Endodermal cell (in vitro differentiated cells): ENCODE results near the gene PCAT7. TPM values are rescaled to one million over a fixed set of nuclear protein-coding genes. Genes with fewer than 3 reads are reported as not detected.
A peak's percentile ranks its signal among the peaks of the same experiment; 100 is the strongest.
"Not testable (repeated sequence)": the region's sequence is repeated elsewhere in the genome, so short reads cannot be mapped to it uniquely, and the experiment has no call there.

Experiments used
- DNase-seq: peaks from one replicate; pipeline ENCODE4 v3.0.0-alpha.2; 2017
- H3K27ac ChIP-seq: 2 replicates; pipeline ENCODE4 v1.5.1; 2013; ENCODE audit warnings: mild to moderate bottlenecking, low read depth, low read length, moderate library complexity
- H3K27me3 ChIP-seq: 2 replicates; pipeline ENCODE4 v1.6.1; 2013; ENCODE audit warnings: mild to moderate bottlenecking, low read length, moderate library complexity; ENCODE audit not compliant: insufficient read depth, control insufficient read depth, poor library complexity, severe bottlenecking
- H3K36me3 ChIP-seq: 2 replicates; pipeline ENCODE4 v1.7.0; 2013; ENCODE audit warnings: mild to moderate bottlenecking, low read length, moderate library complexity; ENCODE audit not compliant: control insufficient read depth, insufficient read depth
- H3K4me1 ChIP-seq: one replicate; pipeline ENCODE4 v1.7.0; 2013; ENCODE audit warnings: low read length; ENCODE audit not compliant: control insufficient read depth, insufficient read depth
- H3K4me3 ChIP-seq: 2 replicates; pipeline ENCODE4 v1.5.1; 2013; ENCODE audit warnings: mild to moderate bottlenecking, low read length, moderate library complexity
- H3K9ac ChIP-seq: 2 replicates; pipeline ENCODE4 v1.6.1; 2013; ENCODE audit warnings: mild to moderate bottlenecking, low read length, moderate library complexity; ENCODE audit not compliant: poor library complexity, severe bottlenecking; ENCODE audit errors: extremely low read depth
- H3K9me3 ChIP-seq: 2 replicates; pipeline ENCODE4 v1.6.1; 2013; ENCODE audit warnings: mild to moderate bottlenecking, low read length, moderate library complexity; ENCODE audit not compliant: control insufficient read depth
- H3K27ac Mint-ChIP-seq: 2 replicates; pipeline ENCODE4 v1.8.0; 2020; ENCODE audit warnings: mixed read lengths
- H3K27me3 Mint-ChIP-seq: 2 replicates; pipeline ENCODE4 v1.8.0; 2021; ENCODE audit warnings: mild to moderate bottlenecking, mixed read lengths; ENCODE audit not compliant: insufficient read depth
- H3K36me3 Mint-ChIP-seq: 2 replicates; pipeline ENCODE4 v1.8.0; 2020; ENCODE audit warnings: low read depth, mixed read lengths
- H3K4me1 Mint-ChIP-seq: 2 replicates; pipeline ENCODE4 v1.8.0; 2020; ENCODE audit warnings: mixed read lengths
- H3K4me3 Mint-ChIP-seq: 2 replicates; pipeline ENCODE4 v1.8.0; 2020; ENCODE audit warnings: mild to moderate bottlenecking, moderate library complexity, mixed read lengths
- H3K9me3 Mint-ChIP-seq: 2 replicates; pipeline ENCODE4 v1.8.0; 2020; ENCODE audit warnings: mild to moderate bottlenecking, mixed read lengths
- WGBS, 2 experiments: methylation state at CpG; one replicate each; pipeline versions ENCODE4 v1.1.5 to v1.1.7; 2013; ENCODE audit warnings: missing lambda C conversion rate in 2 of 2, mixed read lengths in 1 of 2; ENCODE audit not compliant: insufficient coverage in 1 of 2, insufficient read length in 1 of 2; 5-methylcytosine and 5-hydroxymethylcytosine counted together
- total RNA-seq, 2 donors: library from RNA; stranded (reverse); fragmentation: NEBNext Ultra II Directional in 1 of 2; extraction: Animal tissue kit (Norgen Biotek cat#: 25700) in 1 of 2; gene quantifications; 2 replicates in 1 of 2; 3 replicates in 1 of 2; pipeline ENCODE4 v1.2.1, GENCODE V29; 2021
- TF ChIP-seq, protein P1 (sequence below): fragments of 200-600 bp; sonication (generic); conservative IDR thresholded peaks from 2 replicates; pipeline ENCODE4 v1.5.0; 2021; ENCODE audit warnings: antibody characterized with exemption, mild to moderate bottlenecking

Gene PCAT7
- total RNA-seq, 2 donors from 2014 or later: 4.2 to 7.3 TPM

GRCh38 chr9:94591876-94592275 lies 37.0 kb downstream of the PCAT7 start:
- no peaks in the 10 kb centered on the region for H3K36me3 Mint-ChIP-seq
- no peaks in the 10 kb centered on the region for H3K9me3 Mint-ChIP-seq
- H3K4me1 ChIP-seq: peaks cover 5% of the 10 kb centered on the region
- H3K4me3 ChIP-seq: no peak overlapping the region
- WGBS, 2 experiments: 96% methylated on average over 8 of the region's 8 CpGs
- TF ChIP-seq, protein P1, sequence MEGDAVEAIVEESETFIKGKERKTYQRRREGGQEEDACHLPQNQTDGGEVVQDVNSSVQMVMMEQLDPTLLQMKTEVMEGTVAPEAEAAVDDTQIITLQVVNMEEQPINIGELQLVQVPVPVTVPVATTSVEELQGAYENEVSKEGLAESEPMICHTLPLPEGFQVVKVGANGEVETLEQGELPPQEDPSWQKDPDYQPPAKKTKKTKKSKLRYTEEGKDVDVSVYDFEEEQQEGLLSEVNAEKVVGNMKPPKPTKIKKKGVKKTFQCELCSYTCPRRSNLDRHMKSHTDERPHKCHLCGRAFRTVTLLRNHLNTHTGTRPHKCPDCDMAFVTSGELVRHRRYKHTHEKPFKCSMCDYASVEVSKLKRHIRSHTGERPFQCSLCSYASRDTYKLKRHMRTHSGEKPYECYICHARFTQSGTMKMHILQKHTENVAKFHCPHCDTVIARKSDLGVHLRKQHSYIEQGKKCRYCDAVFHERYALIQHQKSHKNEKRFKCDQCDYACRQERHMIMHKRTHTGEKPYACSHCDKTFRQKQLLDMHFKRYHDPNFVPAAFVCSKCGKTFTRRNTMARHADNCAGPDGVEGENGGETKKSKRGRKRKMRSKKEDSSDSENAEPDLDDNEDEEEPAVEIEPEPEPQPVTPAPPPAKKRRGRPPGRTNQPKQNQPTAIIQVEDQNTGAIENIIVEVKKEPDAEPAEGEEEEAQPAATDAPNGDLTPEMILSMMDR: no peak
- peaks cover 22% of the 10 kb centered on the region for H3K27me3 Mint-ChIP-seq
- no peaks in the 10 kb centered on the region for H3K36me3 ChIP-seq
- DNase-seq: no peak
- no peak overlapping the region for H3K4me3 Mint-ChIP-seq
- H3K9ac ChIP-seq: no peak overlapping the region
- H3K27ac ChIP-seq: no peak overlapping the region
- H3K9me3 ChIP-seq: no peaks in the 10 kb centered on the region
- no peak overlapping the region for H3K27ac Mint-ChIP-seq
- no peaks in the 10 kb centered on the region for H3K27me3 ChIP-seq
- H3K4me1 Mint-ChIP-seq: peaks cover 11% of the 10 kb centered on the region

GRCh38 chr9:94592683-94593082 lies 37.8 kb downstream of the PCAT7 start:
- H3K4me3 ChIP-seq, H3K4me3 Mint-ChIP-seq, H3K4me1 ChIP-seq, H3K27me3 ChIP-seq, H3K9me3 Mint-ChIP-seq, H3K27ac Mint-ChIP-seq, H3K4me1 Mint-ChIP-seq, H3K9me3 ChIP-seq, H3K27ac ChIP-seq, H3K36me3 Mint-ChIP-seq, H3K36me3 ChIP-seq, H3K9ac ChIP-seq, DNase-seq: not testable (repeated sequence)
- peaks cover 25% of the 10 kb centered on the region for H3K27me3 Mint-ChIP-seq
- WGBS, 2 experiments: 68 to 69% methylated on average over 5 to 7 of the region's 7 CpGs

GRCh38 chr9:94593459-94594345 lies 38.8 kb downstream of the PCAT7 start, which contains the start of gene FBP2:
Gene FBP2 (minus strand): TSS chr9:94593824. CDS start chr9:94593726, 98 bp downstream.
- no peak within 1 kb of the TSS for H3K4me3 Mint-ChIP-seq
- DNase-seq: no peak
- H3K27ac ChIP-seq: no peak within 1 kb of the TSS
- 81% methylated on average over 19 to 21 of the region's 21 CpGs for WGBS, 2 experiments
- no peaks in the 10 kb centered on the region for H3K36me3 ChIP-seq
- no peaks in the 10 kb centered on the region for H3K9me3 Mint-ChIP-seq
- TF ChIP-seq, protein P1: no peak
- H3K27me3 ChIP-seq: no peaks in the 10 kb centered on the region
- peaks cover 23% of the 10 kb centered on the region for H3K27me3 Mint-ChIP-seq
- H3K27ac Mint-ChIP-seq: peak within 1 kb of the TSS; percentile 17
- no peaks in the 10 kb centered on the region for H3K36me3 Mint-ChIP-seq
- peaks cover 5% of the 10 kb centered on the region for H3K4me1 ChIP-seq
- no peak within 1 kb of the TSS for H3K9ac ChIP-seq
- no peaks in the 10 kb centered on the region for H3K9me3 ChIP-seq
- H3K4me1 Mint-ChIP-seq: peaks cover 8% of the 10 kb centered on the region
- no peak within 1 kb of the TSS for H3K4me3 ChIP-seq
